ENCODE measurements around the gene GIGYF2. TPM values are rescaled to one million over a fixed set of nuclear protein-coding genes. Genes with fewer than 3 reads are reported as not detected.

GIGYF2 gene
- polyA plus RNA-seq, 1 donor from 2014 or later = 52.6 TPM

DNA sequence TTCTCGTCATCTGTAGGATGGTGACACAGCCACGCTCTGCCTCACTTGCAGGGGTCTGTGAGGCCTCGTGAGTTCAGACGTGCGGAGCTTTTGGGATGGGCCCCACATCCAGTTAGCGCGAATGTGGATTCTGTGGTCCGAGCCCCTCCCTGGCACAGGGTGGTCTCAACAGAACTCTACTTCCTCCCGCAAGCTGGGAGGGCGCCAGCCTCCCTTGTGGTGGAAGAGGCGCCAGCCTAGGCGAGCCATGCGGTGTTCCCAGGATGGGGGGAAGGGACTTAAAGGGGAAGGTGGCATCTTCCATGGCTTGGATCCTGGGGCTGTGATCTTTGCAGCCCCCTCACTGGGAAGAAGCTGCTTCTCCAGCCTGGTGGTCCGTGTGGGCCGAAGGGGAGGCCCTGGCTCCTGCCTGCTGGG is 174.3 kb downstream of the GIGYF2 start:
- Histone ChIP-seq H3K4me2 (ENCODE audit: low read length) (no peak overlapping the region), H3K79me2 (replicated peaks; ENCODE audit: insufficient read depth, low read length) (no peaks in the 10 kb centered on the region), H3K27me3 (ENCODE audit: insufficient read depth, low read depth, low read length) (peaks cover 14% of the 10 kb centered on the region), H3K4me3 (ENCODE audit: low read length) (no peak overlapping the region), H3K27ac (ENCODE audit: low read length) (no peak overlapping the region), H3F3A (ENCODE audit: insufficient read depth, low read length, poor library complexity, severe bottlenecking) (no peaks in the 10 kb centered on the region), H3K9me2 (ENCODE audit: insufficient read depth, low read length) (no peaks in the 10 kb centered on the region), H2AFZ (ENCODE audit: low read depth, low read length) (no peak overlapping the region), H3K9ac (ENCODE audit: low read length) (no peak overlapping the region), H3K36me3 (ENCODE audit: insufficient read depth, low read length) (no peaks in the 10 kb centered on the region), H3K9me3 (ENCODE audit: low read length) (no peaks in the 10 kb centered on the region), H4K20me1 (ENCODE audit: insufficient read depth) (no peaks in the 10 kb centered on the region)
- TF ChIP-seq POLR2AphosphoS5 (IDR thresholded peaks at IDR 0.05) = no peak
- no peak for TF ChIP-seq SMC3 (conservative IDR thresholded peaks at IDR 0.05; ENCODE audit: poor library complexity)
- TF ChIP-seq, protein P1, sequence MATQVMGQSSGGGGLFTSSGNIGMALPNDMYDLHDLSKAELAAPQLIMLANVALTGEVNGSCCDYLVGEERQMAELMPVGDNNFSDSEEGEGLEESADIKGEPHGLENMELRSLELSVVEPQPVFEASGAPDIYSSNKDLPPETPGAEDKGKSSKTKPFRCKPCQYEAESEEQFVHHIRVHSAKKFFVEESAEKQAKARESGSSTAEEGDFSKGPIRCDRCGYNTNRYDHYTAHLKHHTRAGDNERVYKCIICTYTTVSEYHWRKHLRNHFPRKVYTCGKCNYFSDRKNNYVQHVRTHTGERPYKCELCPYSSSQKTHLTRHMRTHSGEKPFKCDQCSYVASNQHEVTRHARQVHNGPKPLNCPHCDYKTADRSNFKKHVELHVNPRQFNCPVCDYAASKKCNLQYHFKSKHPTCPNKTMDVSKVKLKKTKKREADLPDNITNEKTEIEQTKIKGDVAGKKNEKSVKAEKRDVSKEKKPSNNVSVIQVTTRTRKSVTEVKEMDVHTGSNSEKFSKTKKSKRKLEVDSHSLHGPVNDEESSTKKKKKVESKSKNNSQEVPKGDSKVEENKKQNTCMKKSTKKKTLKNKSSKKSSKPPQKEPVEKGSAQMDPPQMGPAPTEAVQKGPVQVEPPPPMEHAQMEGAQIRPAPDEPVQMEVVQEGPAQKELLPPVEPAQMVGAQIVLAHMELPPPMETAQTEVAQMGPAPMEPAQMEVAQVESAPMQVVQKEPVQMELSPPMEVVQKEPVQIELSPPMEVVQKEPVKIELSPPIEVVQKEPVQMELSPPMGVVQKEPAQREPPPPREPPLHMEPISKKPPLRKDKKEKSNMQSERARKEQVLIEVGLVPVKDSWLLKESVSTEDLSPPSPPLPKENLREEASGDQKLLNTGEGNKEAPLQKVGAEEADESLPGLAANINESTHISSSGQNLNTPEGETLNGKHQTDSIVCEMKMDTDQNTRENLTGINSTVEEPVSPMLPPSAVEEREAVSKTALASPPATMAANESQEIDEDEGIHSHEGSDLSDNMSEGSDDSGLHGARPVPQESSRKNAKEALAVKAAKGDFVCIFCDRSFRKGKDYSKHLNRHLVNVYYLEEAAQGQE (IDR thresholded peaks at IDR 0.05; ENCODE audit: borderline replicate concordance) = no peak
- TF ChIP-seq EZH2 (IDR thresholded peaks at IDR 0.05; ENCODE audit: borderline replicate concordance, insufficient read depth, low read length, poor library complexity, severe bottlenecking) = no peak
- TF ChIP-seq, protein P2, sequence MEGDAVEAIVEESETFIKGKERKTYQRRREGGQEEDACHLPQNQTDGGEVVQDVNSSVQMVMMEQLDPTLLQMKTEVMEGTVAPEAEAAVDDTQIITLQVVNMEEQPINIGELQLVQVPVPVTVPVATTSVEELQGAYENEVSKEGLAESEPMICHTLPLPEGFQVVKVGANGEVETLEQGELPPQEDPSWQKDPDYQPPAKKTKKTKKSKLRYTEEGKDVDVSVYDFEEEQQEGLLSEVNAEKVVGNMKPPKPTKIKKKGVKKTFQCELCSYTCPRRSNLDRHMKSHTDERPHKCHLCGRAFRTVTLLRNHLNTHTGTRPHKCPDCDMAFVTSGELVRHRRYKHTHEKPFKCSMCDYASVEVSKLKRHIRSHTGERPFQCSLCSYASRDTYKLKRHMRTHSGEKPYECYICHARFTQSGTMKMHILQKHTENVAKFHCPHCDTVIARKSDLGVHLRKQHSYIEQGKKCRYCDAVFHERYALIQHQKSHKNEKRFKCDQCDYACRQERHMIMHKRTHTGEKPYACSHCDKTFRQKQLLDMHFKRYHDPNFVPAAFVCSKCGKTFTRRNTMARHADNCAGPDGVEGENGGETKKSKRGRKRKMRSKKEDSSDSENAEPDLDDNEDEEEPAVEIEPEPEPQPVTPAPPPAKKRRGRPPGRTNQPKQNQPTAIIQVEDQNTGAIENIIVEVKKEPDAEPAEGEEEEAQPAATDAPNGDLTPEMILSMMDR (IDR thresholded peaks at IDR 0.05; ENCODE audit: poor library complexity, severe bottlenecking) = no peak
- TF ChIP-seq TAF1 (IDR thresholded peaks at IDR 0.05; ENCODE audit: low read depth) = no peak
- no peak for TF ChIP-seq EP300 (conservative IDR thresholded peaks at IDR 0.05; ENCODE audit: poor library complexity, severe bottlenecking)
- TF ChIP-seq RAD21 (conservative IDR thresholded peaks at IDR 0.05) = no peak
- no peak for TF ChIP-seq MXI1 (conservative IDR thresholded peaks at IDR 0.05; ENCODE audit: poor library complexity, severe bottlenecking)

DNA sequence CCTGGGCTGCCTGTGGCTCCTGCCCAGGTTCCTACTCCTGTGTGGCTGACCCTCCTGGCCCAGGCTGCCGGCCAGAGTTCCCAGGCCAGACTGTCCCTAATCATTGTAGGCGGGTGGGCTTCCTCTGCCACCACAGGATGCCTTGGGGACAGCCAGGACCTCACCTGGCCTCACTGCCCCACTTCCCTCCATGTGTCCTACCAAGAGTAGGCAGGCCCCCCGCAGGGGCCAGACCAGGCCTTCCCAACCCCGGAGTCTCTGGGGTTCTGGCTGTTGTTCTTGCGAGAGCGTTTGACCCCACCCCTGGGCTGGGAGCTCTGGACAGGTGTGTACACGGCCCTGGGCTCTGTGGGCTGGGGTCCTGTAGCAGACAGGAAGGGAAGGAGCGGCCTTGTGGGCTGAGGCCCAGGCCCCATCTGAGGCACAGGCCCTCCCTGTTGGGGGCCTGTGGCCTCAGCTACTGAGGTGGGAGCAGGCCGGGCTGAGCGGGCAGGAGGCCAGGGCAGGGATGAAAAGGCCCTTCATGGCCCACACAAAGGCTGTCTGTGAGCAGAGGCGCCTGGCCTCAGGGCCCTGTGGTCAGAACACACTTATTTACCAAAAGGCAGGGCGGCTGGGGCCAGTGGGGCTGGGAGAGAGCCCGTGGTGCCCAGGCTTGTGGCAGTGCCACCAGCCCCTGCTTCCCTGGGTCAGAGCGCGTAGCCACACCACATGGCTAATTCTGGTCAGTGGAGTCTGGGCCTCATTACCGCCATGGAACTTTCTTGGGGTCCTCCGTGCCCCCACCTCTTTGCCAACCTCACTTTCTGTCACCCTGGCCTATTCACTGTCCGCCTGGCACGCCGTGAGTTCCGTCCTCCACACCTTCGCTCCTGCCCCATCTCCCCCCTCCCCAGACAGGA is 175.0 kb downstream of the GIGYF2 start:
- H3K27me3 ChIP-seq (ENCODE audit: insufficient read depth, low read depth, low read length) = peaks cover 18% of the 10 kb centered on the region
- H3K9me3 ChIP-seq (ENCODE audit: low read length) = no peaks in the 10 kb centered on the region
- H3K9ac ChIP-seq (ENCODE audit: low read length) = no peak overlapping the region
- no peak overlapping the region for H3K27ac ChIP-seq (ENCODE audit: low read length)
- TF ChIP-seq EZH2 (IDR thresholded peaks at IDR 0.05; ENCODE audit: borderline replicate concordance, insufficient read depth, low read length, poor library complexity, severe bottlenecking) (no peak), SMC3 (conservative IDR thresholded peaks at IDR 0.05; ENCODE audit: poor library complexity) (no peak), MXI1 (conservative IDR thresholded peaks at IDR 0.05; ENCODE audit: poor library complexity, severe bottlenecking) (no peak), TAF1 (IDR thresholded peaks at IDR 0.05; ENCODE audit: low read depth) (no peak), POLR2AphosphoS5 (IDR thresholded peaks at IDR 0.05) (no peak), EP300 (conservative IDR thresholded peaks at IDR 0.05; ENCODE audit: poor library complexity, severe bottlenecking) (no peak), RAD21 (conservative IDR thresholded peaks at IDR 0.05) (no peak)
- TF ChIP-seq, protein P2 (IDR thresholded peaks at IDR 0.05; ENCODE audit: poor library complexity, severe bottlenecking) = no peak
- TF ChIP-seq, protein P1 (IDR thresholded peaks at IDR 0.05; ENCODE audit: borderline replicate concordance) = no peak
- no peak overlapping the region for H2AFZ ChIP-seq (ENCODE audit: low read depth, low read length)
- no peaks in the 10 kb centered on the region for H3K9me2 ChIP-seq (ENCODE audit: insufficient read depth, low read length)
- no peaks in the 10 kb centered on the region for H4K20me1 ChIP-seq (ENCODE audit: insufficient read depth)
- no peaks in the 10 kb centered on the region for H3K79me2 ChIP-seq (replicated peaks; ENCODE audit: insufficient read depth, low read length)
- no peak overlapping the region for H3K4me2 ChIP-seq (ENCODE audit: low read length)
- H3K4me3 ChIP-seq (ENCODE audit: low read length) = no peak overlapping the region
- no peaks in the 10 kb centered on the region for H3F3A ChIP-seq (ENCODE audit: insufficient read depth, low read length, poor library complexity, severe bottlenecking)
- H3K36me3 ChIP-seq (ENCODE audit: insufficient read depth, low read length) = no peaks in the 10 kb centered on the region

Measured in neural cell (in vitro differentiated cells).